Thymus (tissue), 11 donors: ENCODE measurements around the gene ZNF605. TPM values are rescaled to one million over a fixed set of nuclear protein-coding genes. Genes with fewer than 3 reads are reported as not detected.

Source experiments
- DNase-seq, 9 donors: peaks; one replicate each; pipeline ENCODE4 v3.0.0-alpha.2; 2013; ENCODE audit warnings: low spot score in 9 of 9, low read depth in 6 of 9, missing footprints in 1 of 9
- H3K27ac ChIP-seq, 2 donors: one replicate each; pipeline ENCODE4 v1.5.1; 2013; ENCODE audit warnings: control low read depth in 1 of 2, low read depth in 1 of 2, low read length in 1 of 2, mild to moderate bottlenecking in 1 of 2, moderate library complexity in 1 of 2
- H3K27me3 ChIP-seq, 2 donors: one replicate each; pipeline ENCODE4 v1.5.1; 2013; ENCODE audit warnings: low read length in 1 of 2; ENCODE audit not compliant: control insufficient read depth in 2 of 2, insufficient read depth in 1 of 2
- H3K36me3 ChIP-seq, 2 donors: one replicate each; pipeline ENCODE4 v1.5.1; 2013; ENCODE audit warnings: low read length in 1 of 2, mild to moderate bottlenecking in 1 of 2, moderate library complexity in 1 of 2; ENCODE audit not compliant: control insufficient read depth in 2 of 2, insufficient read depth in 2 of 2
- H3K4me1 ChIP-seq, 2 donors: one replicate each; pipeline ENCODE4 v1.5.1; 2013; ENCODE audit warnings: low read length in 2 of 2; ENCODE audit not compliant: control insufficient read depth in 2 of 2, insufficient read depth in 2 of 2
- H3K4me3 ChIP-seq, 2 donors: one replicate each; pipeline ENCODE4 v1.5.1; 2013; ENCODE audit warnings: low read length in 2 of 2, control low read depth in 1 of 2, mild to moderate bottlenecking in 1 of 2
- H3K9me3 ChIP-seq, 2 donors: one replicate each; pipeline ENCODE4 v1.5.1; 2013; ENCODE audit warnings: low read length in 1 of 2, mild to moderate bottlenecking in 1 of 2; ENCODE audit not compliant: control insufficient read depth in 2 of 2, insufficient read depth in 1 of 2
- WGBS: extraction: QIAGEN DNeasy Blood & Tissue Kit; methylation state at CpG from one replicate; pipeline ENCODE4 v1.1.7; 2013; 5-methylcytosine and 5-hydroxymethylcytosine counted together
- polyA plus RNA-seq: library from polyadenylated mRNA; stranded (reverse); fragments of 200-250 nt; gene quantifications from one replicate; pipeline ENCODE4 v1.2.3, GENCODE V29; 2013
- total RNA-seq: library from RNA; stranded (reverse); fragments of 120-200 nt; gene quantifications from one replicate; pipeline ENCODE4 v1.2.4, GENCODE V29; 2013
- donor health status: healthy.

ZNF605 gene
- total and polyA plus RNA-seq, 2 donors, result 4.7 to 9.0 TPM

DNA sequence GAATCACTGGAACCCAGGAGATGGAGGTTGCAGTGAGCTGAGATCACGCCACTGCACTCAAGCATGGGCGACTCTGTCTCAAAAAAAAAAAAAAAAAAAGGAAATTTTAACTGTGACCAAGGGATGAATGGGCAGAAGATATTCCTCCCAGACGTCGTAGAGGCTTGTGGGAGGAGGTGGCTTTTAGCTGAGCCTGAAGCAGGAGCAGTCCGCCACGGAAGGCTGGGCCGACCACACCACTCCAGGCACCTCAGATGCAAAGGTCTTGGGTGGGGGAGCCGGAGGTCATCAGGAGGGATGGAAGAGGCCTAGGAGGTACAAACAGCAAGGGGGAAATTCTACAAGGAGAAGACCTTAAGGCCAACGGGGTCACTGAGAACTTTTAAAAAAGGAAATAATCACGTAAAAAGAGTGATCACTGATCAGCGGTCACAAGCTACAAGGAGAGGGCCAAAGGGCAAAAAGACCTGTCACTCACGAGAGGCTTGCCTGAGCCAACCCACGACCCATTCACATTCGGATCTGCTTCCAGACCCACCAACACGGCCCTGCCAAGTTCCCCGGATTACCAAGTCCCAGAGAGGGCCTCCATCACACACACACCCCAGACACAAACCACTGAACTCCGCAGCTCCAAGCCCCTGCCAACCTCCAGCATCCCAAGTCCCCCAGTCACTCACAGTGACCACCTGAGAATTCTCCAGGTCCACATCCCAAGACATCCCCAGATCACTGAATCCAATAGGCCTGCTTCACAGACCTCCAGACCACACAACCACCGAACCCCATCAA is 3.5 kb downstream of the ZNF605 start:
- WGBS, result 98% methylated on average over 18 of the region's 18 CpGs
- no peaks in the 10 kb centered on the region for H3K27me3 ChIP-seq
- H3K27ac ChIP-seq, result no peak overlapping the region
- peaks cover 14 to 27% of the 10 kb centered on the region in 2 donors for H3K36me3 ChIP-seq
- no peak overlapping the region for H3K4me3 ChIP-seq
- peaks cover 7 to 14% of the 10 kb centered on the region in 2 donors for H3K4me1 ChIP-seq
- H3K9me3 ChIP-seq, result peaks cover 30 to 72% of the 10 kb centered on the region in 2 donors
- no peak for DNase-seq

DNA sequence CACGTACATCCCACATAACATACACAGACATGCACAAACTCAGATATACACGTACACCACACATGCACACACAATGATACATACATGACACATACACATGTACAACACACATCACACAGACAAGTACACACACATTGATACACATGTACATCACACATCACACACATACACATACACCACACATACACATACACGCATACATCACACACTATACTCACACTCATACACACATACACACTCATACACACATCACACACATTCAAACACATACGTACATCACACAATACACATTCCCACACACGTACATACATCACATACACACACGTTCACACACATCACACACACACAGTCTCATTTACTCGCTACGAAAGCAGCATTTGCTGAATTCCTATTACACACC is 4.5 kb downstream of the ZNF605 start:
- Histone ChIP-seq H3K36me3 (peaks cover 14 to 27% of the 10 kb centered on the region in 2 donors), H3K9me3 (peaks cover 30 to 74% of the 10 kb centered on the region in 2 donors), H3K4me3 (no peak overlapping the region), H3K27me3 (no peaks in the 10 kb centered on the region), H3K27ac (no peak overlapping the region), H3K4me1 (peaks cover 7 to 11% of the 10 kb centered on the region in 2 donors)
- no peak for DNase-seq
- over 99% methylated on average over 8 of the region's 8 CpGs for WGBS

DNA sequence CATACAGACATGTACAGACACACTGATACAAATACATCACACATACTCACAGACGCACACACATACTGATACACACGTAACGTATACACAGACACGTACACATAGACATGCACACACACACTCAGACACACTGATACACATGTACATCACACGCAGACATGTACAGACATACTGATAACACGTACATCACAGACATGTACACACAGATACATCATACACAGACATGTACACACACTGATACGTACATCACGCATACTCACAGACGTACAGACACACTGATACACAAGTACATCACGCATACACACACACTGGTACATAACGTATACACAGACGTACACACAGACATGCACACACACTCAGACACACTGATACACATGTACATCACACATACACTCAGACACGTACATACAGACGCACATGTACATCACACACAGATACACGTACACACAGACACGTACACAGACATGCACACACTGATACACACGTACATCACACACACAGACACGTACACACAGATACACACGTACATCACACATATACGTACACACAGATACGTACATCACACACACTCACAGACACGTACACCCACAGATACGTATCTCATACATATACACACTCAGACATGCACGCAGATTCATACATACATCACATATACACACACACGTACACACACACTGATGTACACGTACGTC is 5.1 kb downstream of the ZNF605 start:
- WGBS, result 95% methylated on average over 27 of the region's 27 CpGs
- H3K4me1 ChIP-seq, result peaks cover 7 to 11% of the 10 kb centered on the region in 2 donors
- no peak for DNase-seq
- no peak overlapping the region for H3K4me3 ChIP-seq
- H3K27ac ChIP-seq, result no peak overlapping the region
- peaks cover 29 to 81% of the 10 kb centered on the region in 2 donors for H3K9me3 ChIP-seq
- H3K36me3 ChIP-seq, result peaks cover 14 to 32% of the 10 kb centered on the region in 2 donors
- H3K27me3 ChIP-seq, result no peaks in the 10 kb centered on the region

DNA sequence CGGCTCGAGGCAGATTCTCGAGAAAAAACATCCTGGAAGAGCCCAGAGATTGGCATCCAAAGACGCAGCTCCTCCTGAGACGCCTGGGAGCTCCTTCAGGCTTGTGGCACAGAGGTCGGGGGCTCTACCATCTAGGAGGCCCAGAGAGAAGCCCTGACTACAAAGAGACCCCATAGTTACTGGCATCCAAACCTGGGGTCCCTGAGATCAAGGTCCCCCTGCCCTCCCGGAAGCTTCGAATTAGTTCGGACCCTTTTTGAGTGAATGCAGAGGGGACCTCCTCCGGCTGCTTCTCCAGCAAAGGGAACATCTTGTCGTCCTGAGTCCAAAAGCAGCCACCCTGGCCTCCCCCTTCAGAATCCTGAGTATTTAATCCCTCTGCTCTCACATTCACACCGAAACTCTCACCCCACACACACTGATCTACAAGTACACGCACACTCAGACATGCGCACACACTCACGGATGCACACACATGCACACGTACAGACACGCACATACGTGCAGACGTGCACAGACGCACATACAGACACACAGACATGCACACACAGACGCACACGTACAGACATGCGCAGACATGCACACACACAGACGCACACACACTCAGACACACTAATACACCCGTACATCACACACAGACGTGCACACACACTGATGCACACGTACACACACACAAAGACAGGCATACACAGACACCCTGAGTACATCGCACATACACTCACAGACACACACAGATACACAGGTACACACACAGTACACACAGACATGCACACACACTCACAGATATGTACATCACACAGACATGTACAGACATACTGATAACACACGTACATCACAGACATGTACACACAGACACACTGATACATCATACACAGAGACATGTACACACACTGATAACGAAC is 5.9 kb downstream of the ZNF605 start:
- peaks cover 15 to 39% of the 10 kb centered on the region in 2 donors for H3K36me3 ChIP-seq
- no peak for DNase-seq

DNA sequence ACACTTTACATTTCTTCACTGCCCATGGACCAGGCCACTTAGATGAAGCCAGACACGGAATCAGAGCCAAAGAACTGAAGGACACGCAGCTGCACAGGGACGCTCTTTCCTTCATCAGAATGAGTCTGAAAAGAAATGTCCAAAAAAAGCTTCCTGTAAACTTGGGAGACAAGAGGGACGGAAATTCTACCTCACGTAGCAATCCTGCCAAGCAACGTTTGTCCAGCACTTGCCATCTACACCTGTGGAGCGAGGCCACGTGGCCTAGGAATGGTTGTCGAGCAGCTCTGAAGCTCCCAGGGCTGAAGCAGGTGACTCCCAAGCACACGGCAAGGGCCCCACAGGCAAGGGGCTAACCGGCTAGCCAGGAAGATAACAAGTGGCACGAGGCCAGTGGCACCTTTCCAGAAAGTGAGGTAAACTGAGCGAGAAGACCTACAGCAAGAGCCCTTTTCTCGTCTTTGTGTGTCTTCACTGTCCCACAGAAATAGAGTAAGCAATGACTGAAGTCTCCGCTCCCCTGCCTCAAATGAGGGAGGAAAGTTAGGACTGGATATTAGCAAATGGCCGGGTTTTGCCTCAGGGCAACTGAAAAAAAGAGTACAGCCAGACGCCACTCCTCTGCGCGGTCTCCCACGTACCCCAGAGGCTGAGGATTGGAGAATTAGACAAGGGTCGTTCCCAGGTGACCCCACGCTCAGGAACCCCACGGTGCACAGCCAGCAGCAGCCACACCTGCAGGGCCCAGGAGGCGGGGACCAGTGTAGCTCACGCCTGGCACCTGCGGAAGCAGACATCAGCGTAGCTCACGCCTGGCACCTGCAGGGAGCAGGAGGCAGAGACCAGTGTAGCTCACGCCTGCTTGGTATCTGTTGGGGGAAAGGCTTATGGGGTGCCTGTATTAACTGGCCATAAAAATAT is 7.7 kb downstream of the ZNF605 start:
- Histone ChIP-seq H3K27ac (no peak overlapping the region), H3K4me1 (no peaks in the 10 kb centered on the region), H3K4me3 (no peak overlapping the region), H3K36me3 (peaks cover 32 to 57% of the 10 kb centered on the region in 2 donors), H3K9me3 (peaks cover 37 to 86% of the 10 kb centered on the region in 2 donors), H3K27me3 (no peaks in the 10 kb centered on the region)
- 98% methylated on average over 29 of the region's 29 CpGs for whole genome bisulfite sequencing
- no peak for DNase-seq

More for the DNA sequence above, 5.9 kb downstream of the ZNF605 start:
- H3K9me3 ChIP-seq, result peaks cover 32 to 88% of the 10 kb centered on the region in 2 donors
- H3K27me3 ChIP-seq, result no peaks in the 10 kb centered on the region
- no peak overlapping the region for H3K4me3 ChIP-seq
- H3K27ac ChIP-seq, result no peak overlapping the region
- H3K4me1 ChIP-seq, result peaks cover 2 to 6% of the 10 kb centered on the region in 2 donors
- 98% methylated on average over 30 of the region's 30 CpGs for WGBS

DNA sequence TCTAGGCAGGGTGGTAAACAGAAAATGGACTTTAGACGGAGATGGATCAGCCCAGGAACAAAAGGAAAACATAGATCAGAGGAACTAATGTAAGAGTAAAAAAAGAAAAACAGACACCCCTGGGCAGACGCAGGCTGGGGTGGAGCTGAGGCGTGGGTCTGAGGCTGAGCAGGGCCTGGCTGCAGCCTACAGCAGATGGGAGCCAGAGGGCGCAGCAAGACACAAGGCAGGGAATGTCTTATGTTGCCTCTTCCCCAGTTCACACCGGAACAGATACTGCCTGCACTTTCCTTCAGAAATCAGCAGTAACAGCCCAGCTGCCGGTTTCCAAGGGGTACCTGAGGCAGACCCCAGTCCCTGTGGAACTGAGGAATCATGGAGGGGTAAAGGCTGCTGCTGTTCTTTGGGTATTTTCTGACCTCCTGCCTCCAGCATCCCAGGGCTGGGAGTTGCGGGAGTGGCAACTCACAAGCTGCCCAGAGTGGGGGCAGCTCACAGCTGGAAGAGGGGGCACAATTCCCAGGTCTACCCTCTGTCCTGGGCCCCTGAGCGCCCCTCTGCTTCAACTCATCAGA is 9.8 kb downstream of the ZNF605 start:
- Histone ChIP-seq H3K36me3 (peaks cover 46 to 74% of the 10 kb centered on the region in 2 donors), H3K27me3 (no peaks in the 10 kb centered on the region), H3K9me3 (peaks cover 46 to 88% of the 10 kb centered on the region in 2 donors), H3K27ac (no peak overlapping the region), H3K4me1 (no peaks in the 10 kb centered on the region), H3K4me3 (no peak overlapping the region)
- DNase-seq, result no peak
- WGBS, result 93% methylated on average over 8 of the region's 8 CpGs

DNA sequence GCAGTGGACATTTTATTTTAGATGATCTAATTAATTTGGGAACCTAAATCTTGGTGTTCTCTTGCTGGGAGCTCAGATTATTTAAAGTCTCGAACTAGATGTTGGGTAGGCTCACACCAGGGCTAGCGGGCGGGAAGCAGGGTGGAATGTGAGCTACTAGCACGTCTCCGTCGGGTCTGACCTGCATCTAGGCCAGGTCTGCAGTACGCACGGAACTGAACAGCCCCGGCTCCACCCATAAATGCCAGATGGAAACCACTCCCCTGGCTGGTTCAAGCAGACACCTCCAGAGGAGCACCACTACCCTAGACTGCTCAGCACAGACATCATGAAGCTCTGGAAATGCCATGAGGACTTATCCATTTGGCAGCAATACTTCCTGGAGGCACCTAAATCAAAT is 10.3 kb downstream of the ZNF605 start:
- no peak for DNase-seq
- no peak overlapping the region for H3K4me3 ChIP-seq
- no peak overlapping the region for H3K27ac ChIP-seq
- H3K4me1 ChIP-seq, result no peaks in the 10 kb centered on the region
- H3K36me3 ChIP-seq, result peaks cover 46 to 77% of the 10 kb centered on the region in 2 donors
- WGBS, result over 99% methylated on average over 9 of the region's 9 CpGs
- no peaks in the 10 kb centered on the region for H3K27me3 ChIP-seq
- H3K9me3 ChIP-seq, result peaks cover 45 to 88% of the 10 kb centered on the region in 2 donors

DNA sequence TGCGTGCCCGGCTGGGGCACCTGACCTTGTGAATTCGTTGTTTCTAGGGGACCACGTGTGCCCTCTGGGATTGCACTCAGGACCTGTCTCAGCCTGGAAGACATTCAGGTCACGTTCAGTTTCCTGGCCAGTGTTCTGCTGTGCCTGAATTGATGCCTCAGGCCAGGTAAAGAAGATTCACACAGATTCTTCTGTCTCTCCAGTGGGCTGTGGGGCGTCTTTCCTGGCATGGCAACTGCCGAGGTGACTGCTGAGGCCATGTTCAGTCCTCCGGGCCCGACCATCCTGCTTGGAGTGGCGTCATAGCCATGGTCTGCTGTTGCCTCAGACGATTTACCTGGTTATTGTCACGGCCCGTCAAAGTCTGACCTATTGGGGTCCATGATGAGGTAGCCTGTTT is 13.5 kb downstream of the ZNF605 start:
- no peaks in the 10 kb centered on the region for H3K4me1 ChIP-seq
- no peak overlapping the region for H3K4me3 ChIP-seq
- peaks cover 38 to 68% of the 10 kb centered on the region in 2 donors for H3K9me3 ChIP-seq
- no peak for DNase-seq
- WGBS, result 98% methylated on average over 13 of the region's 13 CpGs
- peaks cover 36 to 62% of the 10 kb centered on the region in 2 donors for H3K36me3 ChIP-seq
- H3K27me3 ChIP-seq, result no peaks in the 10 kb centered on the region
- H3K27ac ChIP-seq, result no peak overlapping the region
